ENCODE data around the gene SCN5A. TPM values are rescaled to one million over a fixed set of nuclear protein-coding genes. Genes with fewer than 3 reads are reported as not detected.

Gene SCN5A
- total RNA-seq, 1 experiment from 2014 or later: 4.7 TPM

DNA sequence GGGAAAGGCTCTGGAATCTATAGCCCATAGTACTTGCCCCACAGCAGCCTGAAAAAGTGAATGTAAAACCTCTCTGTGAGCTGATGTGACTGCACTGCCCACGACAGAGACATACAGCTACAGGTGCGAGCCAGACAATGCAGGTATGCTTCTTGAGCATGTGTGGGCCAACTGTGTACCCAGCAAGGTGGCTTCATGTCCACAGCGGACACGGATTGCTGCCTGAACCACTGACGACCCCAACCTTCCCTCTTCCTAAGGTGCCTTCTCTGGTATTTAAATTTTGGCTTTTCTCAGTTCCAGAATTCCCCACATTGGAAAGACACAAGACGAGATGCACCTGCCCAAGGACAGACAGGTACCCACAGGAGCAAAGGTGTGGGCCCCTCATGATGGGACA is 65.8 kb downstream of the SCN5A start:
- peaks cover 35% of the 10 kb centered on the region for H3K27me3 ChIP-seq (ENCODE audit: insufficient read depth, low read depth)
- H3K4me1 ChIP-seq (replicated peaks; ENCODE audit: insufficient read depth): no peaks in the 10 kb centered on the region
- intact Hi-C loops (cut with micrococcal nuclease; ENCODE audit: unreplicated experiment): no loop called here
- H3K4me2 ChIP-seq: no peak overlapping the region
- no peaks in the 10 kb centered on the region for H3F3A ChIP-seq (ENCODE audit: insufficient read depth, low read depth)
- BruUV-seq (replicated peaks): no TSS peak
- H3K27ac ChIP-seq: no peak overlapping the region
- no peaks in the 10 kb centered on the region for H3K9me3 ChIP-seq (ENCODE audit: insufficient read depth, low read depth)
- POLR2A ChIA-PET (ENCODE audit: unreplicated experiment): no interaction called here
- no peak for DNase-seq
- no peaks in the 10 kb centered on the region for H4K20me1 ChIP-seq (ENCODE audit: insufficient read depth)
- CTCF ChIA-PET: no interaction called here
- H2AFZ ChIP-seq: no peak overlapping the region
- TF ChIP-seq, protein P1, sequence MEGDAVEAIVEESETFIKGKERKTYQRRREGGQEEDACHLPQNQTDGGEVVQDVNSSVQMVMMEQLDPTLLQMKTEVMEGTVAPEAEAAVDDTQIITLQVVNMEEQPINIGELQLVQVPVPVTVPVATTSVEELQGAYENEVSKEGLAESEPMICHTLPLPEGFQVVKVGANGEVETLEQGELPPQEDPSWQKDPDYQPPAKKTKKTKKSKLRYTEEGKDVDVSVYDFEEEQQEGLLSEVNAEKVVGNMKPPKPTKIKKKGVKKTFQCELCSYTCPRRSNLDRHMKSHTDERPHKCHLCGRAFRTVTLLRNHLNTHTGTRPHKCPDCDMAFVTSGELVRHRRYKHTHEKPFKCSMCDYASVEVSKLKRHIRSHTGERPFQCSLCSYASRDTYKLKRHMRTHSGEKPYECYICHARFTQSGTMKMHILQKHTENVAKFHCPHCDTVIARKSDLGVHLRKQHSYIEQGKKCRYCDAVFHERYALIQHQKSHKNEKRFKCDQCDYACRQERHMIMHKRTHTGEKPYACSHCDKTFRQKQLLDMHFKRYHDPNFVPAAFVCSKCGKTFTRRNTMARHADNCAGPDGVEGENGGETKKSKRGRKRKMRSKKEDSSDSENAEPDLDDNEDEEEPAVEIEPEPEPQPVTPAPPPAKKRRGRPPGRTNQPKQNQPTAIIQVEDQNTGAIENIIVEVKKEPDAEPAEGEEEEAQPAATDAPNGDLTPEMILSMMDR (conservative IDR thresholded peaks at IDR 0.05): no peak
- TF ChIP-seq EZH2 (IDR thresholded peaks at IDR 0.05; ENCODE audit: low read depth): no peak
- H3K36me3 ChIP-seq (ENCODE audit: low read depth): no peaks in the 10 kb centered on the region
- no peaks in the 10 kb centered on the region for H3K9me2 ChIP-seq (ENCODE audit: insufficient read depth)
- no peak overlapping the region for H3K4me3 ChIP-seq
- H3K79me2 ChIP-seq (ENCODE audit: low read depth): no peaks in the 10 kb centered on the region

DNA sequence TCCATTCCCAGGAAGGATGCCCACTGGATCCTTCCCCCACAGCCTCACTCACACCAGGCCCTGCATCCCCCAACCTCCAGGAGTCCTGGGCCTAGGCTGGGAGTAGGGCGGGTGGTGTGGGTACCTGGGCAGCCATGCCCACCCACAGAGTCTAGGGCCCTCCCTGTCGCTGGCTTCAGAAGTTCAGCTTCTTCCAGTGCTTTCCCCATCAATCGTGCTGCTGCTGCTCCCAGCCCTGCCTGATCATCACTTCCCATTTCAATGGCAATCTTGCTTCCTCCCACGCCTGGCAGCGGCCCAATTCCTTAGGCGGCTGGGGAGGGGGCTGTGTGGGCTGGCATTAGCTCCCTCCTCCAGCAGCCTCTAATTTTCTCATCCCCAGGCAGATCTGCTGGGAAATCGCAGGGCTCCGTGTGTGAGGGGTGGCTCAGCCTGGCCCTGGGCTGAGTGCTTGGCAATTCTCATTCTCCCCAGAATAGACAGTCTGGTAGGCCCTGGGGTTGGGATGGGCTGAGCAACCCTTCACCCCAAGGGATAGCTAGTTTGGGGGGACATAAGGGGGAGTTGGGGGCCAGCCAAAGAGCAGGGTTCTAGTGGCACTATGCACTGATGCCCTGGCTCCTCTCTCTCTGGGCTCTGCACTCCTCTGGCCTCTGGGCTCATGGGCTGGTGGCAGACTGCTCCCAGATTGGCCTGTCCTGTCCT is 66.4 kb downstream of the SCN5A start:
- no peak for TF ChIP-seq EZH2 (IDR thresholded peaks at IDR 0.05; ENCODE audit: low read depth)
- TF ChIP-seq, protein P1 (conservative IDR thresholded peaks at IDR 0.05): no peak
- Histone ChIP-seq H3K27me3 (ENCODE audit: insufficient read depth, low read depth) (peaks cover 32% of the 10 kb centered on the region), H3F3A (ENCODE audit: insufficient read depth, low read depth) (no peaks in the 10 kb centered on the region), H4K20me1 (ENCODE audit: insufficient read depth) (no peaks in the 10 kb centered on the region), H3K4me1 (replicated peaks; ENCODE audit: insufficient read depth) (no peaks in the 10 kb centered on the region), H3K4me2 (no peak overlapping the region), H3K9me3 (ENCODE audit: insufficient read depth, low read depth) (no peaks in the 10 kb centered on the region), H3K36me3 (ENCODE audit: low read depth) (no peaks in the 10 kb centered on the region), H3K27ac (no peak overlapping the region), H3K4me3 (no peak overlapping the region), H3K9me2 (ENCODE audit: insufficient read depth) (no peaks in the 10 kb centered on the region), H3K79me2 (ENCODE audit: low read depth) (no peaks in the 10 kb centered on the region), H2AFZ (no peak overlapping the region)
- ChIA-PET POLR2A (ENCODE audit: unreplicated experiment) (no interaction called here), CTCF (no interaction called here)
- intact Hi-C loops (cut with micrococcal nuclease; ENCODE audit: unreplicated experiment): no loop called here
- BruUV-seq (replicated peaks): no TSS peak
- DNase-seq: no peak

- Histone ChIP-seq H4K20me1 (ENCODE audit: insufficient read depth) (no peaks in the 10 kb centered on the region), H3K27ac (no peak overlapping the region), H3K4me1 (replicated peaks; ENCODE audit: insufficient read depth) (no peaks in the 10 kb centered on the region), H3K4me3 (no peak overlapping the region), H3K79me2 (ENCODE audit: low read depth) (no peaks in the 10 kb centered on the region), H3K36me3 (ENCODE audit: low read depth) (no peaks in the 10 kb centered on the region), H3K27me3 (ENCODE audit: insufficient read depth, low read depth) (peaks cover 26% of the 10 kb centered on the region), H2AFZ (no peak overlapping the region), H3K9me3 (ENCODE audit: insufficient read depth, low read depth) (no peaks in the 10 kb centered on the region), H3K4me2 (no peak overlapping the region), H3K9me2 (ENCODE audit: insufficient read depth) (no peaks in the 10 kb centered on the region), H3F3A (ENCODE audit: insufficient read depth, low read depth) (no peaks in the 10 kb centered on the region)
- intact Hi-C loops (cut with micrococcal nuclease; ENCODE audit: unreplicated experiment): no loop called here
- no TSS peak for BruUV-seq (replicated peaks)
- no peak for TF ChIP-seq EZH2 (IDR thresholded peaks at IDR 0.05; ENCODE audit: low read depth)
- TF ChIP-seq, protein P1 (conservative IDR thresholded peaks at IDR 0.05): no peak
- DNase-seq: no peak
- POLR2A ChIA-PET (ENCODE audit: unreplicated experiment): no interaction called here
- CTCF ChIA-PET: no interaction called here
Measured at GRCh38 chr3:38582316-38582715, 67.2 kb downstream of the SCN5A start.

All from PC-9 (cell line).